B cell (primary cell): ENCODE results near the gene RASA3. TPM values are rescaled to one million over a fixed set of nuclear protein-coding genes. Genes with fewer than 3 reads are reported as not detected.

ENCODE experiments used
- ATAC-seq: fragments of 200-7000 bp; cut with Tn5 transposase; one replicate; pipeline ENCODE4 v1.10.0; 2021; ENCODE audit warnings: low read depth, mild to moderate bottlenecking, moderate number of reproducible peaks, moderate library complexity
- CTCF ChIA-PET: fragments of 350-600 bp; sonication (Branson Sonifier 250); formaldehyde crosslinking; loops from one replicate; lab custom pipeline; 2021; ENCODE audit warnings: antibody characterized with exemption, inconsistent platforms; lab: Charles Lee
- POLR2A ChIA-PET: fragments of 350-600 bp; sonication (Branson Sonifier 250); formaldehyde crosslinking; loops from one replicate; lab custom pipeline; 2021; ENCODE audit warnings: antibody characterized with exemption; lab: Charles Lee
- DNase-seq: peaks from one replicate; pipeline ENCODE4 v3.0.0; 2013
- H2AFZ ChIP-seq: 2 replicates; pipeline ENCODE4 v1.6.1; 2012; ENCODE audit warnings: mild to moderate bottlenecking, low read depth, low read length; ENCODE audit not compliant: insufficient read depth, poor library complexity, severe bottlenecking
- H3K27ac ChIP-seq, 2 donors: 1 replicate in 1 of 2; 2 replicates in 1 of 2; pipeline ENCODE4 v1.5.1; 2012 to 2013; ENCODE audit warnings: low read length in 2 of 2, mild to moderate bottlenecking in 2 of 2, moderate library complexity in 1 of 2
- H3K27me3 ChIP-seq, 4 experiments: fragments of 200-600 bp in 1 of 4; sonication (generic) in 1 of 4; replicated peaks in 1 of 4; 1 replicate in 2 of 4; 2 replicates in 2 of 4; pipeline versions ENCODE4 v1.6.1 to v1.7.0; 2013 to 2016; ENCODE audit warnings: low read length in 3 of 4, mild to moderate bottlenecking in 2 of 4, mixed read lengths in 1 of 4, moderate library complexity in 1 of 4; ENCODE audit not compliant: insufficient read depth in 4 of 4, control insufficient read depth in 3 of 4; ENCODE audit errors: control extremely low read depth in 1 of 4
- H3K36me3 ChIP-seq, 2 experiments: replicated peaks in 1 of 2; 1 replicate in 1 of 2; 2 replicates in 1 of 2; pipeline versions ENCODE4 v1.6.1 to v1.7.1; 2013; ENCODE audit warnings: low read length in 1 of 2; ENCODE audit not compliant: insufficient read depth in 2 of 2, control insufficient read depth in 1 of 2; ENCODE audit errors: control extremely low read depth in 1 of 2, extremely low read depth in 1 of 2
- H3K4me1 ChIP-seq, 2 donors: fragments of 200-600 bp in 1 of 2; sonication (generic) in 1 of 2; 1 replicate in 1 of 2; 2 replicates in 1 of 2; pipeline versions ENCODE4 v1.5.1 to v1.6.1; 2013 to 2017; ENCODE audit warnings: low read length in 2 of 2; ENCODE audit not compliant: control insufficient read depth in 2 of 2, insufficient read depth in 2 of 2
- H3K4me2 ChIP-seq: replicated peaks from 2 replicates; pipeline ENCODE3; 2012; ENCODE audit warnings: mild to moderate bottlenecking, low read depth, low read length; ENCODE audit not compliant: poor library complexity, severe bottlenecking
- H3K4me3 ChIP-seq, 5 experiments: fragments of 200-600 bp in 1 of 5; sonication (generic) in 1 of 5; 1 replicate in 3 of 5; 2 replicates in 2 of 5; pipeline versions ENCODE4 v1.5.1 to v1.7.0; 2011 to 2016; ENCODE audit warnings: low read length in 4 of 5, mild to moderate bottlenecking in 4 of 5, low read depth in 2 of 5, control low read depth in 1 of 5, moderate library complexity in 1 of 5; ENCODE audit not compliant: insufficient read depth in 1 of 5; ENCODE audit errors: control extremely low read depth in 1 of 5, extremely low read depth in 1 of 5
- H3K79me2 ChIP-seq: fragments of 200-600 bp; sonication (generic); one replicate; pipeline ENCODE4 v1.6.0; 2016; ENCODE audit warnings: low read length; ENCODE audit not compliant: control insufficient read depth, insufficient read depth
- H3K9ac ChIP-seq: fragments of 200-600 bp; sonication (generic); 2 replicates; pipeline ENCODE4 v1.6.1; 2017; ENCODE audit warnings: mild to moderate bottlenecking, low read length, moderate library complexity
- H3K9me3 ChIP-seq, 3 donors: one replicate each; pipeline versions ENCODE4 v1.6.1 to v1.7.1; 2013; ENCODE audit warnings: low read length in 2 of 3; ENCODE audit not compliant: control insufficient read depth in 2 of 3, insufficient read depth in 1 of 3; ENCODE audit errors: control extremely low read depth in 1 of 3
- H4K20me1 ChIP-seq: 2 replicates; pipeline ENCODE4 v1.6.0; 2012; ENCODE audit warnings: mild to moderate bottlenecking, low read length; ENCODE audit not compliant: insufficient read depth, control insufficient read depth, poor library complexity, severe bottlenecking
- H3K27ac Mint-ChIP-seq: one replicate; pipeline ENCODE4 v1.8.0; 2021; ENCODE audit warnings: mixed read lengths
- H3K27me3 Mint-ChIP-seq: one replicate; pipeline ENCODE4 v1.8.0; 2021; ENCODE audit warnings: mixed read lengths
- H3K4me1 Mint-ChIP-seq: one replicate; pipeline ENCODE4 v1.8.0; 2021; ENCODE audit warnings: mixed read lengths
- H3K4me3 Mint-ChIP-seq: one replicate; pipeline ENCODE4 v1.8.0; 2021; ENCODE audit warnings: mixed read lengths
- H3K9me3 Mint-ChIP-seq: one replicate; pipeline ENCODE4 v1.8.0; 2022; ENCODE audit warnings: mixed read lengths; ENCODE audit not compliant: insufficient read depth
- EZH2 ChIP-seq: IDR thresholded peaks from 2 replicates; pipeline ENCODE4 v1.6.1; 2012; ENCODE audit warnings: borderline replicate concordance, low read depth, mild to moderate bottlenecking, moderate library complexity, low read length; ENCODE audit not compliant: insufficient read depth, poor library complexity, severe bottlenecking
- WGBS: methylation state at CpG from one replicate; pipeline ENCODE4 v1.1.5; 2013; ENCODE audit warnings: missing lambda C conversion rate; ENCODE audit not compliant: insufficient coverage; 5-methylcytosine and 5-hydroxymethylcytosine counted together
- intact Hi-C: fragments of 100-400 bp; cut with micrococcal nuclease; formaldehyde crosslinking; loops from one replicate; pipeline ENCODE4 v1.10.0; 2022
- polyA plus RNA-seq: library from polyadenylated mRNA; depleted of rRNA; stranded (reverse); fragments of >200 nt; gene quantifications from 2 replicates; pipeline ENCODE4 v1.2.3, GENCODE V29; 2012
- total RNA-seq, 2 donors: library from RNA; stranded (reverse); fragments of 120-200 nt in 1 of 2; gene quantifications; 1 replicate in 1 of 2; 2 replicates in 1 of 2; pipeline versions ENCODE4 v1.2.3 to v1.2.4, GENCODE V29; 2013 to 2022
- TF ChIP-seq, protein P1 (sequence below): fragments of 200-600 bp; IDR thresholded peaks from one replicate; pipeline ENCODE4 v1.8.0; 2022; ENCODE audit warnings: antibody characterized with exemption, mild to moderate bottlenecking

RASA3 gene
- total and polyA plus RNA-seq, 2 donors (not counting 1 experiment from before 2014, with no cell fraction given), result 54.2 to 87.4 TPM

DNA sequence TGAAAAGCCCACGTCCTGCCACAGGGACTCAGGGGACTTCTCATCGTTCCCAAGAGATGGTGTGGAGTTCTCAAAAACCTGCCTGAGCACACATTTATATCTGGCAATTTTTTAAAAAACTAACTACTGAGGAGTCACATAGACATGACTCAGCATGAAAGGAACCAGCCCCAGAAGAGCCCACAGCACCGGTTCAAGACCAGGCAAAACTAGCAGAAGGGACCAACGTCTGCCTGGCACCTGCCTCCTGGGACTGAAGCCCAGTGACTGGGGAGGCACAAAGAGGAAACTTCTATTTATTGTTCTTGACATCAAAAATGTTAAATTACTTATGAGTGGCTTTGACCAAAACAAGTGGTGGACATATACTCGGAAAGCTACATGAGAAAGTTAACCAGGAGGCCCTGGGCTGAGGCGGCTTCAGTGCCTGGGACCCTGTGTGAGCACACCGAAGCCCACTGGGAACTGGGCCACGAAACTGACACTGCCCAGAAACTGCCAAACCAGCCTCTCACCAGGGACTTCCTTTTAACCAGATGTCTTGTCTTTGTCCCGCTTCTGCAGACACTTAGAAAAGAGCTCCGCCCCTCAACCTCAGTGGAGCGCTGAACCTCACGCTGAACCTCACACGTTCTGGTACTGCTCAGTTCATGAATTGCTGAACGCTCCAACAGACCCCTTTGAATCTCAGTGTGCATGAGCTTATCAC lies 184.2 kb downstream of the RASA3 start:
- H3K79me2 ChIP-seq, result no peaks in the 10 kb centered on the region
- H3K36me3 ChIP-seq, result no peaks in the 10 kb centered on the region
- Mint-ChIP-seq H3K4me1 (peaks cover 17% of the 10 kb centered on the region), H3K27me3 (no peaks in the 10 kb centered on the region), H3K27ac (peak overlapping the region; percentile 76), H3K4me3 (no peak overlapping the region), H3K9me3 (no peaks in the 10 kb centered on the region)
- TF ChIP-seq, protein P1, sequence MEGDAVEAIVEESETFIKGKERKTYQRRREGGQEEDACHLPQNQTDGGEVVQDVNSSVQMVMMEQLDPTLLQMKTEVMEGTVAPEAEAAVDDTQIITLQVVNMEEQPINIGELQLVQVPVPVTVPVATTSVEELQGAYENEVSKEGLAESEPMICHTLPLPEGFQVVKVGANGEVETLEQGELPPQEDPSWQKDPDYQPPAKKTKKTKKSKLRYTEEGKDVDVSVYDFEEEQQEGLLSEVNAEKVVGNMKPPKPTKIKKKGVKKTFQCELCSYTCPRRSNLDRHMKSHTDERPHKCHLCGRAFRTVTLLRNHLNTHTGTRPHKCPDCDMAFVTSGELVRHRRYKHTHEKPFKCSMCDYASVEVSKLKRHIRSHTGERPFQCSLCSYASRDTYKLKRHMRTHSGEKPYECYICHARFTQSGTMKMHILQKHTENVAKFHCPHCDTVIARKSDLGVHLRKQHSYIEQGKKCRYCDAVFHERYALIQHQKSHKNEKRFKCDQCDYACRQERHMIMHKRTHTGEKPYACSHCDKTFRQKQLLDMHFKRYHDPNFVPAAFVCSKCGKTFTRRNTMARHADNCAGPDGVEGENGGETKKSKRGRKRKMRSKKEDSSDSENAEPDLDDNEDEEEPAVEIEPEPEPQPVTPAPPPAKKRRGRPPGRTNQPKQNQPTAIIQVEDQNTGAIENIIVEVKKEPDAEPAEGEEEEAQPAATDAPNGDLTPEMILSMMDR, result no peak
- no peak for TF ChIP-seq EZH2
- H4K20me1 ChIP-seq, result no peaks in the 10 kb centered on the region
- H3K9me3 ChIP-seq, result peaks cover 0 to 11% (median 0%) of the 10 kb centered on the region in 3 donors
- CTCF ChIA-PET, result interaction anchor here (0.8 to 2.3 kb wide), 5 partner anchors 12 to 393 kb away, joined by 3 to 8 read pairs (median 4); no protein-coding TSS in a partner anchor
- ATAC-seq (no peak), DNase-seq (peak; percentile 16)
- peak overlapping the region; percentile 11 for H3K4me2 ChIP-seq
- H3K9ac ChIP-seq, result no peak overlapping the region
- H3K4me1 ChIP-seq, result peaks cover 7 to 23% of the 10 kb centered on the region in 2 donors
- intact Hi-C loops, result no loop called here
- WGBS, result 27% methylated on average over 13 of the region's 14 CpGs
- no peak overlapping the region for H3K27ac ChIP-seq
- POLR2A ChIA-PET, result no interaction called here
- peaks cover 0 to 12% (median 0%) of the 10 kb centered on the region in 4 experiments for H3K27me3 ChIP-seq
- H2AFZ ChIP-seq, result no peak overlapping the region
- no peak overlapping the region for H3K4me3 ChIP-seq
